Esophagus muscularis mucosa (tissue), 3 donors: ENCODE results near the gene PF4V1.

Source experiments
- POLR2A ChIP-seq: fragments of 450-650 bp; IDR thresholded peaks from one replicate; pipeline ENCODE4 v1.6.1; 2017; ENCODE audit warnings: antibody characterized with exemption, moderate library complexity, mild to moderate bottlenecking, low read depth
- TF ChIP-seq, protein P1 (sequence below), 3 experiments: fragments of 200-600 bp in 2 of 3; fragments of 450-650 bp in 1 of 3; sonication (generic) in 2 of 3; IDR thresholded peaks; one replicate each; pipeline ENCODE4 v1.5.1; 2017 to 2019; ENCODE audit warnings: antibody characterized with exemption in 3 of 3, mild to moderate bottlenecking in 2 of 3, moderate library complexity in 1 of 3

DNA sequence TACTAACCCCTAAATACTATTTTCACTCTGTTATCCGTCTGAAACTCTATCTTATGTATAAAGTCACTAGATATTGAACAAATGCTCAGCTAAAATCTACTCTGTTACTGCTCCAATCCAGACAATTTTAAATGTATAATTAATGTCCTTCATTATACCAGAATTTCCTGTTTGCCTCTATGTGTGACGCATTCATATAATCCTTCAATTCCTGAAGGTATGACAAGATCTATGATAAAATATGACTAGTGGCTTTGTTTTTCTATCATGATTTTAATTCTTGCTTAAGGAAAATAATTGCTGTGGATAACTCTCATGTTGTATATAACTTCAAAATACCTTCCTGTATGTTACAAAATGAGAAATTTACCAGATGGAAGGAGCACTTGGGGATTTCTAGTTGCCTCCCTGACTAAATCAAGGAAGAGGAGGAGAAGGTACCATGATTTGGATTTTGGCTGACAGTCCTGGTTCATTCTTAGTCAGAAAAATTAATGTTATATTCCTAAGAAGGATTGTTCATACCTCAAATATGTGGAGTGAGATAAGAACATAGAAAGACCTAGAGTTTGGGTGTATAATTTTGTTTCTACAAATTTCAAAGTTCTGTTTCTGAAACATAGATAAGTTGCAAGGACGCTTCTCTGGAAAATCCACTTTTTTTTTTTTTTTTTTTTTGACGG is 11.7 kb upstream of the PF4V1 start:
- no peak for TF ChIP-seq POLR2A
- TF ChIP-seq, protein P1, sequence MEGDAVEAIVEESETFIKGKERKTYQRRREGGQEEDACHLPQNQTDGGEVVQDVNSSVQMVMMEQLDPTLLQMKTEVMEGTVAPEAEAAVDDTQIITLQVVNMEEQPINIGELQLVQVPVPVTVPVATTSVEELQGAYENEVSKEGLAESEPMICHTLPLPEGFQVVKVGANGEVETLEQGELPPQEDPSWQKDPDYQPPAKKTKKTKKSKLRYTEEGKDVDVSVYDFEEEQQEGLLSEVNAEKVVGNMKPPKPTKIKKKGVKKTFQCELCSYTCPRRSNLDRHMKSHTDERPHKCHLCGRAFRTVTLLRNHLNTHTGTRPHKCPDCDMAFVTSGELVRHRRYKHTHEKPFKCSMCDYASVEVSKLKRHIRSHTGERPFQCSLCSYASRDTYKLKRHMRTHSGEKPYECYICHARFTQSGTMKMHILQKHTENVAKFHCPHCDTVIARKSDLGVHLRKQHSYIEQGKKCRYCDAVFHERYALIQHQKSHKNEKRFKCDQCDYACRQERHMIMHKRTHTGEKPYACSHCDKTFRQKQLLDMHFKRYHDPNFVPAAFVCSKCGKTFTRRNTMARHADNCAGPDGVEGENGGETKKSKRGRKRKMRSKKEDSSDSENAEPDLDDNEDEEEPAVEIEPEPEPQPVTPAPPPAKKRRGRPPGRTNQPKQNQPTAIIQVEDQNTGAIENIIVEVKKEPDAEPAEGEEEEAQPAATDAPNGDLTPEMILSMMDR (IDR thresholded peaks at IDR 0.05): no peak
